Measurements from ENCODE around the gene RNF123.

GRCh38 chr3:49745986-49746385 lies 56.6 kb downstream of the RNF123 start:
- TF ChIP-seq, protein P1, sequence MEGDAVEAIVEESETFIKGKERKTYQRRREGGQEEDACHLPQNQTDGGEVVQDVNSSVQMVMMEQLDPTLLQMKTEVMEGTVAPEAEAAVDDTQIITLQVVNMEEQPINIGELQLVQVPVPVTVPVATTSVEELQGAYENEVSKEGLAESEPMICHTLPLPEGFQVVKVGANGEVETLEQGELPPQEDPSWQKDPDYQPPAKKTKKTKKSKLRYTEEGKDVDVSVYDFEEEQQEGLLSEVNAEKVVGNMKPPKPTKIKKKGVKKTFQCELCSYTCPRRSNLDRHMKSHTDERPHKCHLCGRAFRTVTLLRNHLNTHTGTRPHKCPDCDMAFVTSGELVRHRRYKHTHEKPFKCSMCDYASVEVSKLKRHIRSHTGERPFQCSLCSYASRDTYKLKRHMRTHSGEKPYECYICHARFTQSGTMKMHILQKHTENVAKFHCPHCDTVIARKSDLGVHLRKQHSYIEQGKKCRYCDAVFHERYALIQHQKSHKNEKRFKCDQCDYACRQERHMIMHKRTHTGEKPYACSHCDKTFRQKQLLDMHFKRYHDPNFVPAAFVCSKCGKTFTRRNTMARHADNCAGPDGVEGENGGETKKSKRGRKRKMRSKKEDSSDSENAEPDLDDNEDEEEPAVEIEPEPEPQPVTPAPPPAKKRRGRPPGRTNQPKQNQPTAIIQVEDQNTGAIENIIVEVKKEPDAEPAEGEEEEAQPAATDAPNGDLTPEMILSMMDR (IDR thresholded peaks at IDR 0.05), result no peak
- no peak for TF ChIP-seq POLR2AphosphoS5 (IDR thresholded peaks at IDR 0.05)

Measured in transverse colon (tissue), 4 donors.